ENCODE results near the gene GUK1.
"Not testable (repeated sequence)": the region's sequence is repeated elsewhere in the genome, so short reads cannot be mapped to it uniquely, and the experiment has no call there.

GUK1 gene

GRCh38 chr1:228178737-228179684, 38.9 kb downstream of the GUK1 start:
- DNase-seq, result peak; percentile 93

- peak; percentile 72 for DNase-seq
Observed at GRCh38 chr1:228180271-228180958, 40.3 kb downstream of the GUK1 start.

- peak; percentile 57 for DNase-seq
Observed at GRCh38 chr1:228180959-228181644, 41.0 kb downstream of the GUK1 start.

GRCh38 chr1:228181645-228182034, 41.6 kb downstream of the GUK1 start:
- DNase-seq, result no peak

GRCh38 chr1:228182296-228183030, 42.4 kb downstream of the GUK1 start:
- DNase-seq, result no peak

GRCh38 chr1:228184152-228184551, 44.1 kb downstream of the GUK1 start:
- DNase-seq, result no peak

GRCh38 chr1:228185641-228185965, 45.5 kb downstream of the GUK1 start:
- DNase-seq, result no peak

- DNase-seq, result not testable (repeated sequence)
Observed at GRCh38 chr1:228188249-228188648, 48.2 kb downstream of the GUK1 start.

- no peak for DNase-seq
Observed at GRCh38 chr1:228190182-228190581, 50.1 kb downstream of the GUK1 start.

GRCh38 chr1:228190778-228191177, 50.7 kb downstream of the GUK1 start:
- DNase-seq, result no peak

GRCh38 chr1:228194436-228194835, 54.4 kb downstream of the GUK1 start:
- no peak for DNase-seq

- no peak for DNase-seq
Observed at GRCh38 chr1:228194921-228195812, 55.1 kb downstream of the GUK1 start.

- DNase-seq, result no peak
Observed at GRCh38 chr1:228197555-228198147, 57.6 kb downstream of the GUK1 start.

All from hematopoietic multipotent progenitor cell treated with erythropoietin and hydrocortisone succinate and interleukin-3 and kit ligand, for 6 days (in vitro differentiated cells).